ENCODE measurements around the gene PSMA6. TPM values are rescaled to one million over a fixed set of nuclear protein-coding genes. Genes with fewer than 3 reads are reported as not detected.

The PSMA6 gene
- total and polyA plus RNA-seq, 2 donors: 124 to 138 TPM

- Histone ChIP-seq H3K4me3 (ENCODE audit: low read depth, low read length) (no peak overlapping the region), H3K4me1 (ENCODE audit: insufficient read depth) (no peaks in the 10 kb centered on the region), H3K36me3 (ENCODE audit: insufficient read depth) (no peaks in the 10 kb centered on the region), H3K27ac (ENCODE audit: low read depth) (no peak overlapping the region)
- WGBS: 40% methylated on average over 1 of the region's 1 CpG
- DNase-seq (ENCODE audit: extremely low spot score): no peak
Observed at GRCh38 chr14:35257809-35258208, 34.4 kb upstream of the PSMA6 start.

DNA sequence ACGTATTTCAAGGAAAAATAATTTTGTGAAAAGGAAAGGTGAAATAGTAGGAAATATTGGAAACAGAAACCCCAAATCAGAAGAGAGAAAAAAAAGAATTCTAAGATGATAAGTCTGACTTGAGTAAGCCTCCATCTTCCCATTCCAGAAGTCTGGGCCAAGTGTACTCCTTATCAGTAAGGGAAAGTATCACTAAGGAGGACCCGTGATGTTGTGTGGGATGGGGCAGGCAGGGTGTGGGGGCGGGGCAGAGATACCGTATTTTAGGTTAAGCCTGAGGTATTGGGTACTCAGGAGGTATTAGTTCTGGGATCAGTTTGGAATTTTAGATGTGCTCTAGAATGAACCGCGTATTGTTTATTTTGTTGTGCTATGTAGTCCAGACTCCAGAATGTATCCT, 33.8 kb upstream of the PSMA6 start:
- H3K4me3 ChIP-seq (ENCODE audit: low read depth, low read length): no peak overlapping the region
- no peak for DNase-seq (ENCODE audit: extremely low spot score)
- no peak overlapping the region for H3K27ac ChIP-seq (ENCODE audit: low read depth)
- no peaks in the 10 kb centered on the region for H3K4me1 ChIP-seq (ENCODE audit: insufficient read depth)
- no peaks in the 10 kb centered on the region for H3K36me3 ChIP-seq (ENCODE audit: insufficient read depth)
- 66% methylated on average over 6 of the region's 6 CpGs for WGBS

- no peak overlapping the region for H3K4me3 ChIP-seq (ENCODE audit: low read depth, low read length)
- WGBS: 95% methylated on average over 2 of the region's 2 CpGs
- no peak for DNase-seq (ENCODE audit: extremely low spot score)
- H3K27ac ChIP-seq (ENCODE audit: low read depth): no peak overlapping the region
- H3K4me1 ChIP-seq (ENCODE audit: insufficient read depth): no peaks in the 10 kb centered on the region
- no peaks in the 10 kb centered on the region for H3K36me3 ChIP-seq (ENCODE audit: insufficient read depth)
Observed at GRCh38 chr14:35261774-35262173, 30.4 kb upstream of the PSMA6 start.

- no peak for DNase-seq (ENCODE audit: extremely low spot score)
- H3K4me1 ChIP-seq (ENCODE audit: insufficient read depth): no peaks in the 10 kb centered on the region
- H3K4me3 ChIP-seq (ENCODE audit: low read depth, low read length): no peak overlapping the region
- WGBS: 71% methylated on average over 3 of the region's 3 CpGs
- no peak overlapping the region for H3K27ac ChIP-seq (ENCODE audit: low read depth)
- no peaks in the 10 kb centered on the region for H3K36me3 ChIP-seq (ENCODE audit: insufficient read depth)
Observed at GRCh38 chr14:35262436-35262835, 29.7 kb upstream of the PSMA6 start.

DNA sequence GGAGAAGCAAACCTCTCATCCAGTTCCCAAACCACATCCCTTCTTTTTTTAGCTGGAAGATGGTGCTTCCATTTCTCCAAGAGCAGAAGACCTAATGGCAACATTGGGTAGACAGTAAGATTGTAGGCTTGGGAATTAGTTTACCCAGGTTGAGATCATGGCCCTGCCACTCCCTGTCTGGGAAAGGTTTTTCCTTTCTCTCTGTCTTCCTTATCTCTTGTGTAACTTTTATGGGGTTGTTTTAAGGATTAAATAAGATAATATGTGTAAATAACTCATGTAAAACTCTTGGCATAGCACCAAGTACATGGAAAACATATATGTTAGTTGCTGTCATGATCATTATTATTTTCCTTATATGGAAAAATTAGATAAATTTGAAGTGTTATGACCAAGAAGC, 23.2 kb upstream of the PSMA6 start:
- no peaks in the 10 kb centered on the region for H3K36me3 ChIP-seq (ENCODE audit: insufficient read depth)
- H3K4me1 ChIP-seq (ENCODE audit: insufficient read depth): no peaks in the 10 kb centered on the region
- DNase-seq (ENCODE audit: extremely low spot score): no peak
- H3K27ac ChIP-seq (ENCODE audit: low read depth): no peak overlapping the region
- H3K4me3 ChIP-seq (ENCODE audit: low read depth, low read length): no peak overlapping the region

DNA sequence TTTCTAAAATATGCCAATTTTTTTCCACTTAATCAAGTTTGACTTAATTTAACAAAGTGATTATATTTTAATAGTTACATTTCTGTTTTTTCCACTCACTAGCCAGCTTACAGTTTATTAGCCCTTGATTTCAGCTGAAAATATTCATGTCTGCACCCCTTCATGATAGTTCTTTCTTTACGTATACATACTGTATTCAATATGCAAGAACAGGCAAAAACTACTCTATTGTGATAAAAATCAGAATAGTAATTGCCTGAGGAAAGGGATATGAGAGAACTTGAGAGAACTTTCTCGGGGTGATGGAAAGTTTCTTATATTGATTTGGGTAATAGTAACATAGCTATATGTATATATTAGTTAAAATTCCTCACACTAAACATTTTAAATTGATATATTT, 17.4 kb upstream of the PSMA6 start:
- DNase-seq (ENCODE audit: extremely low spot score): no peak
- Histone ChIP-seq H3K4me1 (ENCODE audit: insufficient read depth) (no peaks in the 10 kb centered on the region), H3K4me3 (ENCODE audit: low read depth, low read length) (no peak overlapping the region), H3K27ac (ENCODE audit: low read depth) (no peak overlapping the region), H3K36me3 (ENCODE audit: insufficient read depth) (no peaks in the 10 kb centered on the region)
- WGBS: 96% methylated on average over 2 of the region's 2 CpGs

- 91% methylated on average over 4 of the region's 4 CpGs for WGBS
Observed at GRCh38 chr14:35277179-35277578, 15.0 kb upstream of the PSMA6 start.

GRCh38 chr14:35279369-35279768, 12.8 kb upstream of the PSMA6 start:
- H3K4me1 ChIP-seq (ENCODE audit: insufficient read depth): peaks cover 2% of the 10 kb centered on the region
- H3K36me3 ChIP-seq (ENCODE audit: insufficient read depth): no peaks in the 10 kb centered on the region
- H3K27ac ChIP-seq (ENCODE audit: low read depth): no peak overlapping the region
- 68% methylated on average over 3 of the region's 3 CpGs for WGBS
- no peak overlapping the region for H3K4me3 ChIP-seq (ENCODE audit: low read depth, low read length)
- DNase-seq (ENCODE audit: extremely low spot score): no peak

More at GRCh38 chr14:35277179-35277578, 15.0 kb upstream of the PSMA6 start:
- H3K4me1 ChIP-seq (ENCODE audit: insufficient read depth): peaks cover 2% of the 10 kb centered on the region
- H3K36me3 ChIP-seq (ENCODE audit: insufficient read depth): no peaks in the 10 kb centered on the region
- no peak for DNase-seq (ENCODE audit: extremely low spot score)
- H3K27ac ChIP-seq (ENCODE audit: low read depth): no peak overlapping the region
- H3K4me3 ChIP-seq (ENCODE audit: low read depth, low read length): no peak overlapping the region

- Histone ChIP-seq H3K4me1 (ENCODE audit: insufficient read depth) (peaks cover 2% of the 10 kb centered on the region), H3K4me3 (ENCODE audit: low read depth, low read length) (no peak overlapping the region), H3K36me3 (ENCODE audit: insufficient read depth) (no peaks in the 10 kb centered on the region), H3K27ac (ENCODE audit: low read depth) (no peak overlapping the region)
- WGBS: 91% methylated on average over 1 of the region's 1 CpG
- no peak for DNase-seq (ENCODE audit: extremely low spot score)
Observed at GRCh38 chr14:35281341-35281740, 10.8 kb upstream of the PSMA6 start.

GRCh38 chr14:35284506-35284905, 7.7 kb upstream of the PSMA6 start:
- DNase-seq (ENCODE audit: extremely low spot score): no peak
- H3K4me3 ChIP-seq (ENCODE audit: low read depth, low read length): no peak overlapping the region
- no peaks in the 10 kb centered on the region for H3K36me3 ChIP-seq (ENCODE audit: insufficient read depth)
- no peak overlapping the region for H3K27ac ChIP-seq (ENCODE audit: low read depth)
- peaks cover 2% of the 10 kb centered on the region for H3K4me1 ChIP-seq (ENCODE audit: insufficient read depth)
- WGBS: 92% methylated on average over 2 of the region's 2 CpGs

GRCh38 chr14:35285168-35286002, 6.8 kb upstream of the PSMA6 start:
- H3K4me1 ChIP-seq (ENCODE audit: insufficient read depth): peaks cover 2% of the 10 kb centered on the region
- no peak overlapping the region for H3K4me3 ChIP-seq (ENCODE audit: low read depth, low read length)
- H3K27ac ChIP-seq (ENCODE audit: low read depth): no peak overlapping the region
- 81% methylated on average over 5 of the region's 5 CpGs for WGBS
- H3K36me3 ChIP-seq (ENCODE audit: insufficient read depth): no peaks in the 10 kb centered on the region
- no peak for DNase-seq (ENCODE audit: extremely low spot score)

- Histone ChIP-seq H3K36me3 (ENCODE audit: insufficient read depth) (no peaks in the 10 kb centered on the region), H3K4me1 (ENCODE audit: insufficient read depth) (peaks cover 2% of the 10 kb centered on the region), H3K27ac (ENCODE audit: low read depth) (no peak overlapping the region), H3K4me3 (ENCODE audit: low read depth, low read length) (no peak overlapping the region)
- no peak for DNase-seq (ENCODE audit: extremely low spot score)
- WGBS: 74% methylated on average over 8 of the region's 8 CpGs
Observed at GRCh38 chr14:35286003-35286600, 6.1 kb upstream of the PSMA6 start.

DNA sequence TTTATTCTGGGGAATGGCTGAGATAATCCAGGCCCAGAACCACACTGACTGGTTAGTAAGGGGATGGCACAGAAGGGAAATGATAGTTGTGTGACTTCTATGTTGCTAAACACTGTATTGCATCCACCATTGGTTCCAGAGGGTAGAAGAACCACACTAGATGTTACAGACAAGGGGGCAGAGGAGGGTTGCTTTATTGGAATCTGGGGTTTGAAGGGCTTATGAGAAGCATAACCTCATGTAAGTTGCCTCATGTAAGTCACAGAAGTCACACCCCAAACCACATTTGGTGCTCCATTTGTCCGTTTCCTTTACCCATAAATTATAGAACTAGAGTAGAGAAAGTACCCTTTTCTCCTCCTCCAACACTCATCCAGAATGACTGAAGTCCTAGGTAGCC, 5.5 kb upstream of the PSMA6 start:
- no peak for DNase-seq (ENCODE audit: extremely low spot score)
- no peak overlapping the region for H3K27ac ChIP-seq (ENCODE audit: low read depth)
- WGBS: 71% methylated on average over 1 of the region's 1 CpG
- no peaks in the 10 kb centered on the region for H3K36me3 ChIP-seq (ENCODE audit: insufficient read depth)
- no peak overlapping the region for H3K4me3 ChIP-seq (ENCODE audit: low read depth, low read length)
- no peaks in the 10 kb centered on the region for H3K4me1 ChIP-seq (ENCODE audit: insufficient read depth)

GRCh38 chr14:35287431-35288013, 4.7 kb upstream of the PSMA6 start:
- no peaks in the 10 kb centered on the region for H3K4me1 ChIP-seq (ENCODE audit: insufficient read depth)
- WGBS: 42% methylated on average over 8 of the region's 8 CpGs
- DNase-seq (ENCODE audit: extremely low spot score): no peak
- no peak overlapping the region for H3K4me3 ChIP-seq (ENCODE audit: low read depth, low read length)
- H3K36me3 ChIP-seq (ENCODE audit: insufficient read depth): no peaks in the 10 kb centered on the region
- H3K27ac ChIP-seq (ENCODE audit: low read depth): no peak overlapping the region
